ENCODE results near the gene NR3C1.

- TF ChIP-seq, protein P1, sequence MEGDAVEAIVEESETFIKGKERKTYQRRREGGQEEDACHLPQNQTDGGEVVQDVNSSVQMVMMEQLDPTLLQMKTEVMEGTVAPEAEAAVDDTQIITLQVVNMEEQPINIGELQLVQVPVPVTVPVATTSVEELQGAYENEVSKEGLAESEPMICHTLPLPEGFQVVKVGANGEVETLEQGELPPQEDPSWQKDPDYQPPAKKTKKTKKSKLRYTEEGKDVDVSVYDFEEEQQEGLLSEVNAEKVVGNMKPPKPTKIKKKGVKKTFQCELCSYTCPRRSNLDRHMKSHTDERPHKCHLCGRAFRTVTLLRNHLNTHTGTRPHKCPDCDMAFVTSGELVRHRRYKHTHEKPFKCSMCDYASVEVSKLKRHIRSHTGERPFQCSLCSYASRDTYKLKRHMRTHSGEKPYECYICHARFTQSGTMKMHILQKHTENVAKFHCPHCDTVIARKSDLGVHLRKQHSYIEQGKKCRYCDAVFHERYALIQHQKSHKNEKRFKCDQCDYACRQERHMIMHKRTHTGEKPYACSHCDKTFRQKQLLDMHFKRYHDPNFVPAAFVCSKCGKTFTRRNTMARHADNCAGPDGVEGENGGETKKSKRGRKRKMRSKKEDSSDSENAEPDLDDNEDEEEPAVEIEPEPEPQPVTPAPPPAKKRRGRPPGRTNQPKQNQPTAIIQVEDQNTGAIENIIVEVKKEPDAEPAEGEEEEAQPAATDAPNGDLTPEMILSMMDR (conservative IDR thresholded peaks at IDR 0.05; ENCODE audit: low read length), result no peak
- TF ChIP-seq EZH2phosphoT487 (IDR thresholded peaks at IDR 0.05; ENCODE audit: borderline replicate concordance), result no peak
These were observed 81.3 kb downstream of the NR3C1 start for GRCh38 chr5:143322176-143322575.

Data from Loucy (cell line).